ENCODE data around the gene ZCCHC3. TPM values are rescaled to one million over a fixed set of nuclear protein-coding genes. Genes with fewer than 3 reads are reported as not detected.

Gene ZCCHC3
- total RNA-seq, 2 experiments from 2014 or later: 26.4 to 27.1 TPM

- peak; percentile 79 for DNase-seq
- POLR2A ChIA-PET: no interaction called here
- H3K36me3 Mint-ChIP-seq (ENCODE audit: low read depth): no peaks in the 10 kb centered on the region
- peaks cover 13% of the 10 kb centered on the region for H3K4me1 Mint-ChIP-seq
- CTCF ChIA-PET: interaction anchor here (0.5 to 2.5 kb wide), 6 partner anchors 11 to 226 kb away, joined by 3 to 12 read pairs (median 4); no protein-coding TSS in a partner anchor
- no peaks in the 10 kb centered on the region for H3K9me3 Mint-ChIP-seq
- H3K27ac Mint-ChIP-seq: no peak overlapping the region
- H3K27me3 Mint-ChIP-seq: no peaks in the 10 kb centered on the region
- peak overlapping the region; percentile 50 for H3K4me3 Mint-ChIP-seq
Measured at GRCh38 chr20:309841-310644, 12.7 kb downstream of the ZCCHC3 start.

GRCh38 chr20:310645-311044 is 13.3 kb downstream of the ZCCHC3 start:
- Mint-ChIP-seq H3K27me3 (no peaks in the 10 kb centered on the region), H3K9me3 (no peaks in the 10 kb centered on the region), H3K27ac (no peak overlapping the region), H3K36me3 (ENCODE audit: low read depth) (no peaks in the 10 kb centered on the region), H3K4me1 (peaks cover 13% of the 10 kb centered on the region), H3K4me3 (peak overlapping the region; percentile 50)
- no peak for DNase-seq
- ChIA-PET CTCF (interaction anchor here (0.5 to 2.5 kb wide), 5 partner anchors 13 to 226 kb away, joined by 3 to 12 read pairs (median 4); no protein-coding TSS in a partner anchor), POLR2A (no interaction called here)

DNA sequence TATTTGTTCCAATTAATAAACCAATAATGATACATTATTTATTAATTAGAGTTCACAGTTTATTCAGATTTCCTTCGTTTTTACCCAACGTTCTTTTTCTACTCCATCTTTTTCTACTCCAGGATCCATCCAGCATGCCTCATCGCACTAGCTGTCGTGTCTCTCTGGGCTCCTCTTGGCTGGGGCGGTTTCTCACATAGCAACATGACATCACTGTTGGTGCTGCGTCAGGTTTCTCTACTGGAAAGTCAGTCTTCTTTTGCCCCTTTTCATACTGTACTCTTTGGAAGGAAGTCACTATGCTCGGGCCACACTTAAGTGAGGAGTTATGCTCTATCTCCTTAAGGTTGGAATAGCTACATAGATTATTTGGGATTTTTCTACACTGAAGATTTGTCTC is 14.2 kb downstream of the ZCCHC3 start:
- POLR2A ChIA-PET: no interaction called here
- Mint-ChIP-seq H3K27ac (no peak overlapping the region), H3K4me3 (no peak overlapping the region), H3K4me1 (peaks cover 13% of the 10 kb centered on the region), H3K36me3 (ENCODE audit: low read depth) (no peaks in the 10 kb centered on the region), H3K27me3 (no peaks in the 10 kb centered on the region), H3K9me3 (no peaks in the 10 kb centered on the region)
- DNase-seq: no peak
- CTCF ChIA-PET: interaction anchor here (2.1 to 2.5 kb wide), 2 partner anchors 12 to 19 kb away, joined by 4 to 12 read pairs; no protein-coding TSS in a partner anchor

DNA sequence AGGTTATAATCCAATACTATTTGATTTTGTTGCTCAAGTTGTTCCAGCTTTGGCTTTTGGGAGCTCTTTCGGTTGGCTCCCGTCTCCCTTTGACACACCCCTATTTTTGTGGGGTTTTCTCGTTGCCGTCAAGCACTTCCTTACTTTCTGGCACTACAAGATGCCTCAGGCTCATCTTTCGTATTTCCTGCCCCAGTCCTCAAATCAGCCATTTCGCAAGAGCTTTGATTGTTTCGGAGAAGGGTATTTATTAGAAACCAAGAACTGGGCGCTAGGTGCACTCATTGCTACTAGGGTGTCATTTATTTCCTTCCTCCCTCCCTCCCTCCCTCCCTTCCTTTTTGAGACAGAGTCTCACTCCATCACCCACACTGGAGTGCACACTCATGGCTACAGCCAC is 14.7 kb downstream of the ZCCHC3 start:
- POLR2A ChIA-PET: no interaction called here
- H3K4me3 Mint-ChIP-seq: no peak overlapping the region
- CTCF ChIA-PET: interaction anchor here (1.0 to 2.5 kb wide), 3 partner anchors 12 to 19 kb away, joined by 3 to 12 read pairs (median 4); no protein-coding TSS in a partner anchor
- peaks cover 13% of the 10 kb centered on the region for H3K4me1 Mint-ChIP-seq
- H3K36me3 Mint-ChIP-seq (ENCODE audit: low read depth): no peaks in the 10 kb centered on the region
- H3K9me3 Mint-ChIP-seq: no peaks in the 10 kb centered on the region
- DNase-seq: no peak
- no peaks in the 10 kb centered on the region for H3K27me3 Mint-ChIP-seq
- no peak overlapping the region for H3K27ac Mint-ChIP-seq

- H3K27ac Mint-ChIP-seq: no peak overlapping the region
- H3K4me1 Mint-ChIP-seq: peaks cover 13% of the 10 kb centered on the region
- H3K36me3 Mint-ChIP-seq (ENCODE audit: low read depth): no peaks in the 10 kb centered on the region
- no peaks in the 10 kb centered on the region for H3K27me3 Mint-ChIP-seq
- CTCF ChIA-PET: interaction anchor here (1.0 to 2.1 kb wide), 2 partner anchors 13 kb away, joined by 3 to 4 read pairs; no protein-coding TSS in a partner anchor
- H3K4me3 Mint-ChIP-seq: no peak overlapping the region
- POLR2A ChIA-PET: no interaction called here
- no peaks in the 10 kb centered on the region for H3K9me3 Mint-ChIP-seq
- no peak for DNase-seq
Measured at GRCh38 chr20:312866-313265, 15.5 kb downstream of the ZCCHC3 start.

DNA sequence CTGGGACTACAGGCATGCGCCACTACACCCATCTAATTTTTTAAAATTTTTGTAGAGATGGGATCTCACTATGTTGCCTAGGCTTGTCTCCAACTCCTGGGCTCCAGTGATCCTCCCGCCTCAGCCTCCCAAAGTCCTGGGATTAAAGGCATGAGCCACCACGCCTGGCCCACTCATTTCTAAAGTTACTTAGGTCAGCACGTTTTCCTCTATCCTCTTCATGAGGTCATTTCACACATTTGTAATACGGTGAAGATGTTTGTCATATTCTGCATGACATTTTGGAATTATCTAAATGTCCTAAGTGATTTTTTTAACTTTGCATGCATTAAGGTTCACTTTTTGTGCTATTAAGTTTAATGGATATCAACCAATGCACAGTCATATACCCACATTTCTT is 16.0 kb downstream of the ZCCHC3 start:
- ChIA-PET CTCF (interaction anchor here (2.1 kb wide), 1 partner anchor 14 kb away, joined by 4 read pairs; no protein-coding TSS in a partner anchor), POLR2A (no interaction called here)
- Mint-ChIP-seq H3K27ac (no peak overlapping the region), H3K4me1 (peaks cover 13% of the 10 kb centered on the region), H3K36me3 (ENCODE audit: low read depth) (no peaks in the 10 kb centered on the region), H3K4me3 (no peak overlapping the region), H3K27me3 (no peaks in the 10 kb centered on the region), H3K9me3 (no peaks in the 10 kb centered on the region)
- no peak for DNase-seq

- CTCF ChIA-PET: interaction anchor here (2.1 kb wide), 1 partner anchor 14 kb away, joined by 4 read pairs; no protein-coding TSS in a partner anchor
- Mint-ChIP-seq H3K27ac (no peak overlapping the region), H3K4me3 (no peak overlapping the region), H3K4me1 (peaks cover 13% of the 10 kb centered on the region), H3K36me3 (ENCODE audit: low read depth) (no peaks in the 10 kb centered on the region), H3K9me3 (no peaks in the 10 kb centered on the region), H3K27me3 (no peaks in the 10 kb centered on the region)
- DNase-seq: no peak
- POLR2A ChIA-PET: no interaction called here
Measured at GRCh38 chr20:313948-314347, 16.6 kb downstream of the ZCCHC3 start.

- Mint-ChIP-seq H3K27ac (no peak overlapping the region), H3K9me3 (no peaks in the 10 kb centered on the region), H3K36me3 (ENCODE audit: low read depth) (no peaks in the 10 kb centered on the region), H3K4me3 (no peak overlapping the region), H3K4me1 (peaks cover 2% of the 10 kb centered on the region), H3K27me3 (no peaks in the 10 kb centered on the region)
- DNase-seq: no peak
- ChIA-PET POLR2A (no interaction called here), CTCF (no interaction called here)
Measured at GRCh38 chr20:316316-317068, 19.1 kb downstream of the ZCCHC3 start.

GRCh38 chr20:324177-325044 is 27.0 kb downstream of the ZCCHC3 start:
- Mint-ChIP-seq H3K9me3 (no peaks in the 10 kb centered on the region), H3K4me1 (peaks cover 24% of the 10 kb centered on the region), H3K27ac (peak overlapping the region; percentile 95), H3K36me3 (ENCODE audit: low read depth) (no peaks in the 10 kb centered on the region), H3K4me3 (peak overlapping the region; percentile 87), H3K27me3 (no peaks in the 10 kb centered on the region)
- peak; percentile 89 for DNase-seq
- ChIA-PET POLR2A (no interaction called here), CTCF (interaction anchor here (1.5 to 1.7 kb wide), 2 partner anchors 14 to 24 kb away, joined by 5 to 7 read pairs; no protein-coding TSS in a partner anchor)

GRCh38 chr20:325045-325888 is 27.9 kb downstream of the ZCCHC3 start, which contains the start of gene SOX12:
Gene SOX12, plus strand, starts transcription at chr20:325552. Its CDS starts 373 bp downstream, at chr20:325925.
- H3K4me3 Mint-ChIP-seq: peak within 1 kb of the TSS; percentile 87
- H3K36me3 Mint-ChIP-seq (ENCODE audit: low read depth): no peaks in the 10 kb centered on the region
- H3K27me3 Mint-ChIP-seq: no peaks in the 10 kb centered on the region
- no peaks in the 10 kb centered on the region for H3K9me3 Mint-ChIP-seq
- H3K4me1 Mint-ChIP-seq: peaks cover 31% of the 10 kb centered on the region
- peak within 1 kb of the TSS; percentile 95 for H3K27ac Mint-ChIP-seq
- DNase-seq: peak; percentile 97
- CTCF ChIA-PET: interaction anchor here (0.7 to 1.7 kb wide), 3 partner anchors 13 to 64 kb away, joined by 3 to 7 read pairs (median 3); no protein-coding TSS in a partner anchor
- POLR2A ChIA-PET: interaction anchor here (0.5 kb wide), 1 partner anchor 42 kb away, joined by 3 read pairs; no protein-coding TSS in a partner anchor

DNA sequence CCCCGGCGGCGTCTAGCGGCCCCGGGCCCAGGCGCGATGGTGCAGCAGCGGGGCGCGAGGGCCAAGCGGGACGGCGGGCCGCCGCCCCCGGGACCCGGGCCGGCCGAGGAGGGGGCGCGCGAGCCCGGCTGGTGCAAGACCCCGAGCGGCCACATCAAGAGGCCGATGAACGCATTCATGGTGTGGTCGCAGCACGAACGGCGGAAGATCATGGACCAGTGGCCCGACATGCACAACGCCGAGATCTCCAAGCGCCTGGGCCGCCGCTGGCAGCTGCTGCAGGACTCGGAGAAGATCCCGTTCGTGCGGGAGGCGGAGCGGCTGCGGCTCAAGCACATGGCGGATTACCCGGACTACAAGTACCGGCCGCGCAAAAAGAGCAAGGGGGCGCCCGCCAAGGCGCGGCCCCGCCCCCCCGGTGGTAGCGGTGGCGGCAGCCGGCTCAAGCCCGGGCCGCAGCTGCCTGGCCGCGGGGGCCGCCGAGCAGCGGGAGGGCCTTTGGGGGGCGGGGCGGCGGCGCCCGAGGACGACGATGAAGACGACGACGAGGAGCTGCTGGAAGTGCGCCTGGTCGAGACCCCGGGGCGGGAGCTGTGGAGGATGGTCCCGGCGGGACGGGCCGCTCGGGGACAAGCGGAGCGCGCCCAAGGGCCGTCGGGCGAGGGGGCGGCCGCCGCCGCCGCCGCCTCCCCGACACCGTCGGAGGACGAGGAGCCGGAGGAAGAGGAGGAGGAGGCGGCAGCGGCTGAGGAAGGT is 28.7 kb downstream of the ZCCHC3 start:
- POLR2A ChIA-PET: no interaction called here
- Mint-ChIP-seq H3K27ac (peak overlapping the region; percentile 76), H3K4me1 (peaks cover 35% of the 10 kb centered on the region), H3K27me3 (no peaks in the 10 kb centered on the region), H3K4me3 (peak overlapping the region; percentile 71), H3K36me3 (ENCODE audit: low read depth) (no peaks in the 10 kb centered on the region), H3K9me3 (no peaks in the 10 kb centered on the region)
- CTCF ChIA-PET: interaction anchor here (0.7 to 1.0 kb wide), 2 partner anchors 14 to 63 kb away, joined by 3 read pairs; no protein-coding TSS in a partner anchor
- peak; percentile 51 for DNase-seq

Measured in activated CD4-positive, alpha-beta T cell treated with anti-CD3 and anti-CD28 coated beads, Interleukin-2, amount 10 ng/mL, durations not matched to agents 7 days and 5 days (primary cell).